Fibroblast of skin of scalp (primary cell): ENCODE data around the gene S100A16.
"Not testable (repeated sequence)": the region's sequence is repeated elsewhere in the genome, so short reads cannot be mapped to it uniquely, and the experiment has no call there.

Experiments
- DNase-seq: peaks from one replicate; pipeline ENCODE4 v3.0.0-alpha.2; 2013

S100A16 gene

DNA sequence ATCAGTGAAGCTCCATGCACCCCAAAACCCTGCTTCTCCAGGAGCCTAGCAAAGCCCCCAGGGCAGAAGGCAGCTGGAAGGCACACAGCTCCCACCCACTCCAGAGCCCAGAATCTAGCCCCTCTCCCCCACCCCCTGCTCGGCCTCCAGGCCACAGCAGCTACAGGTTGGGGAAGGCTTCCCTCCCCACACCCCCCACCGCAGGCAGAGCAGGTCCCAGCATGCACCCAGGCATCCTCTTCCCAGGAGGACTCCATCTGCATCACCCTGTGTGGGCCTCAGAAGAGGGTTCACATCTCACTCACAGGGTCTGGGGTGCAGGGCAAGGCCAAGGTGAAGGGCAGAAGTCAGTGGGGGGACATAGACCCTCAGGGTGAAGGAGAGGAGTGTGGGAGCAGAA lies 2.5 kb upstream of the S100A16 start:
- DNase-seq = no peak

DNA sequence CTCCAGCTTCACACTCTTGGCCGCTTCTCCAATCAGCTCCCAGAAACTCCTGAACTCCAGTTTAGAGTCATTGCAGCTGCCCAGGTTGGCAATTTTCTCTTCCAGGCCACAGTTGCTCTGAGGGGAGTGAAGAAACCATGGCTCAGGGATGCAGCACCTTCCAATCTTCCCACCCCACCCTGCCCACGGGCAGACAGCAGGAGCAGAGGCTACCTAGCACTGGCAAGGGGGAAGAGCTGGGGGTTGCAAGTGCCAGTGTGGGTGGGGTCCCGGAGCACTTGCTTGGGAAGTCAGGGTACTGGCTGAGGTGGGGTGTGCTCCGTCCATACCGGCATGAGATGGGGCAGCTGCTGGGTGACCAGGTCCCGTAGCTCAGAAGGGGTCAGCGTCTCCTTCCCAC lies 2.0 kb upstream of the S100A16 start:
- DNase-seq = no peak

DNA sequence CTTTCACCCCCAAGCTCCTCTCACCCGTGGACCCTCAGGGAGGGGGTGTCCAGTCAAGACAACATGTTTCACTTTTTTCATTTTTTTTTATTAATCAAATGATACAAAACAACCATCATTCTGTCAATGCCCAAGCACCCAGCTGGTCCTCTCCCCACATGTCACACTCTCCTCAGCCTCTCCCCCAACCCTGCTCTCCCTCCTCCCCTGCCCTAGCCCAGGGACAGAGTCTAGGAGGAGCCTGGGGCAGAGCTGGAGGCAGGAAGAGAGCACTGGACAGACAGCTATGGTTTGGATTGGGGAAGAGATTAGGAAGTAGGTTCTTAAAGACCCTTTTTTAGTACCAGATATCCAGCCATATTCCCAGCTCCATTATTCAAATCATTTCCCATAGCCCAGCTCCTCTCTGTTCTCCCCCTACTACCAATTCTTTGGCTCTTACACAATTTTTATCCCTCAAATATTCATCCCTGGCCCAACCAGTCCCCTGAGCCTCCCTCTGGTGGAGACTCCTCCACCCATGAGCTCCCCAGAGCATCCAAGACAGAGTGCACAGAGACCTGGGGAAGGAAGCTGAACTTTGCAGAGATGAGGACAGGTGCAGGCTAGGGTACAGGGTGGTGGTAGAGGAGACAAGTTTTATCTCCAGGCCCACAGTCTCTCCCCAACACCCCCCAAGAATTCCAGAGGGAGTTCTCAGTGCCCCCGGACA lies 1.4 kb upstream of the S100A16 start:
- DNase-seq = peak; percentile 25

DNA sequence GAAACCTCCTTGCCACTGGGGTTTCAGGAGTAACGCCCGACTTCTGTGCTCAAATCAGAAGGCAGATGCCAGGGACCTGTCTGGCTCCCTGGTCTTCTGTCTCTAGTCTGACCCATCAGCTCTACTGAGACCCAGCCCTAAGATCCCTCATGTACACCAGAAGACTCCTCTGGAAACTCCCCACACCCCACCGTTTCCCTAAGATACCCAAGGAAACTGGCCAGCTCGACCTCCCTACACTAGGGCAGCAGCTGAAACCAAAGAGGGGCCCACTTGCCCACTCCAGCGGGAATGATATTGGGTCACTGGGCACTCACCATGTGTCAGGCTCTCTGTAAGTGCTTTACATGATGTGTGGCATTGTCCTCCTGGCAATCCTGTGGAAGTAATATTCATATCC lies 469 bp upstream of the S100A16 start:
- DNase-seq = no peak

DNA sequence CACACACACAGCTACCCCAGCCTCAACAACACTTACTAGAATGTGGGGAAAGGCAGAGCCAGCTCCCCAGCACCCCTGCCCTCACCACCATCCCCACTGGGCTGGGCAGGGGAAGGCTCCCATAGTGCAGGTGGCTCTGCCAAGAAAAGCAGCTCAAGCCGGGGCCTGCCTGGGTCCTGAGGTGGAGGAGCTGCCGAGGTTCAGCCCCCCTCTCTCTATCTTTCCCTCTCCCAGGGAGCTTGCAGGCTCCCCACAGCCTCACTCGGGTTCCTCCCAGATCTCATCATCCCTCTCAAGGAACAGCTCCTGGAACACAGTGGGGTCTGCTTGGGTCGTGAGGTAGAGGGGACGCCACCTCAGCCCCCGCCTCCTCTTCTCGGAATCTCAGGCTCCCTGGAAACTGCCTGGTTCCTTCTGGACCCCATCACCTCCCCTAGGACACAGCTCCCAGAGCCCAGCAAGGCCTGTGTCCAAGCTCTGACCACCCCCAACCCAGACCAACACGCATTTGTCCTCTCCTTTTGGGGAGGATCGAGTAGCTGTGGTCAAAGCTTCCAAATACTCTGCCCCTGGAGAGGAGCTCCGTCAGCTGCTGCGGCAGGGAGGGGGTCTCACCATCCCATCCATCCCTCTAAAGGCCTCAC lies 704 bp downstream of the S100A16 start:
- no peak for DNase-seq

DNA sequence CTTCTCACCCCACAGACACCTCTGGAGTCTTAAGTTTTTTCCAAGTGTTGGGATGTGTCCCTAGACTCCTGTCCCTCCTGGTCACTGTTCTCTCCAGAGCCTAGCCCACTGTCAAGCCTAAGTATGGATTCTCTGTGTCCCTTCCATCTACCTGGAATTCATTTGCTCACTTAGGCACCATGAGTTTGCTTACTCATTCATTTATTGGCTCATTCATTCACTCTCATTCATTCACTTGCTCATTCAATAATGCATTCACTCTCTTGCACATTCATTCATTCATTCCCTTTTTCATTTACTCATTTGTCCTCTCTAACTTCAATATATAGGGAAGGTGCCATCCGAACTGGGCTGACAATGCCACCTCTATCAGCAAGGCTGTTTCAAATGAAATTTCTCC lies 1.6 kb downstream of the S100A16 start:
- DNase-seq = no peak

DNA sequence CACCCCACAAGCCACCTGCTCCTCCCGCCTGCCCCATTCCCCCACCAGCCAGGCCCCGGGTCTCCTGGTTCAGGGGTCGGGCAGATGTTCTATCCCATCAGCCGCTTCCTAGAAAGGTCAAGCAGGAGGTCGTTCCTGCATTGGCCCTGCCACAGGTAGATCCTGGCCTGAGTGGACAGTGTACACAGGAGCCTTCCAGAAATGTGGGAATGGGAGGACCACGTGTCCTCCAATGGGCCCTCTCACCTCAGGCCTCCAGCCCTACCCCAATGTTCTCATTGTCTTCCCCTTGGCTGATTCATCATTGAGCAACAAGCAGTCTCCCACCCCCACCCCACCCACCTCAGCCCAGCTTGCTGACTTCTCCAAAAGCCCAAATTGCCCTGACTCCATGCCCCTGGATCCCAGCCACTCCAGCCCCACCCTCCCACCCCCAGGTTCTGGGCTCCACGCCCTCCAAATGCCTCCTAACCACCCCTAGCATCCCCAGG lies 2.1 kb downstream of the S100A16 start:
- peak; percentile 20 for DNase-seq

DNA sequence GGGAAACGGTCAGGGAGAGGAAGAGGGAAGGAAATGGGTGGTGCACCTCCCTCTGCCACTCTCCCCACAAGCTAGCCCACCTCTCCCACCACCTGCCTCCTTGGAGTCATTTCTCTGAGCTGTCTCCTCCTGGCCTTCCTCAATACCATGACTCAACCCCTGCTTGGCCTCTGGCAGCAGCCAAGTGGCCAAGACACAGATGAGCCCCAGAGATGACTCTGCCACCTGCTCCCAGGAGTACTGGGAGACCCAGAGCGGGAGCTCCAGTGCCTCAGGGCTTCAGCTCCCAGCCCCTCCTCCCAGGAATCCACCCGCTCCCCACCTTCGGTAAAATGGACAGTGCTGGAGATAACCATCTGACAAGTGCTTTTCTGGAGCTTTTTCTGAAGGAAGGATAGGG lies 2.6 kb downstream of the S100A16 start:
- DNase-seq = no peak

DNA sequence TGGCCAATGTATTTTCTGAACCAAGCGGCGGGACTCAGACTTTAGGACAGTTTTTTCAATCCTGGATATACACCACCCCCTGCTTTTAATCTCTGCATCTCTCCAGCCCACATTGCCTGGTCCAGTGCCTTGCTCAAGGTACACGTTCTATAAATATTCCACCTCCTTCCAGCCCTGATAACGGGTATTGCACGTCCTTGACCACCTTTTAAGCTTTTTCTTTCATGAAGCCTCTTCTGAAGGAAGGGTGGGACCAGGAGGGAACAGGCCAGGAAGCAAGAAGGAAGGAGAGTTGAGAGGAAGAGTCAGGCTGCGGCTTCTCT lies 3.4 kb downstream of the S100A16 start:
- DNase-seq = no peak

DNA sequence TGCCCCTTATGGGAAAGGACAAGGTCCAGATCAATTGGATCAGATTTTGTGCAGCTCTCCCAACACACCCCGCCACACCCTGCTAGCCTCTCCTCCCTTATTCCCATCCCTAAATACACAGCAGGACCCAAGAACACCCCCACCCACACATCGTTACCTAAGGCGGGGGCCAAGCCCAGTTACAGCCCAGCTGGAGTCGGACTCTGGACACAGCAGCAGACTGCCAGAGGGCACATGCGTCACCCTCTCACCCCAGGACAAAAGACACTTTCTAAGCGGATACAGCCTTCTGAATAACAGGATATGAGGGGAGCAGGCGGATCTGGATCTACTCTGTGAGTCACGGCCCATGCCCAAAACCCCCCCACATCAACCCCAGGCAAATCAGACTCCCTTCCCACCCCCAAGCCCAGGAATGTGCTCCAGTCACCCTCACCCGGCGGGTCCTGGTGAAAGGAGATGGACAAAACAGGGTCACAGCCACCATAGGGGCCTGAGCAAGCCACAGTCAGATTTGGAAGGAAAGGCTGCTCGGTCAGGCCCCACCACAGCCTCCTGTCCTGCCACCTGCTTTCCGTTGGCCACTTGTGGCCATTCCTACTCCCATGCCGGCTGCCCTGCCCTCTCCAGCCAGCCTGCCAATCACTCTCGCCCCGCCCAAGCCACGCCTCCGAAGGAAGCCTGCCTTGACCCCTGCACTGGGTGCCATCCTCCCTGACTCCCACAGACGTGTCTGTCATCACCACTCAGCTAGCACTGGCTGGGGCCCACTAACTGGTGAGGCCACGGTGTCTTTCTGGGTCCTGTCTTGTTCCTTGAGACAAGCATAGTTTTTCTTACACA lies 4.0 kb downstream of the S100A16 start:
- peak; percentile 90 for DNase-seq

DNA sequence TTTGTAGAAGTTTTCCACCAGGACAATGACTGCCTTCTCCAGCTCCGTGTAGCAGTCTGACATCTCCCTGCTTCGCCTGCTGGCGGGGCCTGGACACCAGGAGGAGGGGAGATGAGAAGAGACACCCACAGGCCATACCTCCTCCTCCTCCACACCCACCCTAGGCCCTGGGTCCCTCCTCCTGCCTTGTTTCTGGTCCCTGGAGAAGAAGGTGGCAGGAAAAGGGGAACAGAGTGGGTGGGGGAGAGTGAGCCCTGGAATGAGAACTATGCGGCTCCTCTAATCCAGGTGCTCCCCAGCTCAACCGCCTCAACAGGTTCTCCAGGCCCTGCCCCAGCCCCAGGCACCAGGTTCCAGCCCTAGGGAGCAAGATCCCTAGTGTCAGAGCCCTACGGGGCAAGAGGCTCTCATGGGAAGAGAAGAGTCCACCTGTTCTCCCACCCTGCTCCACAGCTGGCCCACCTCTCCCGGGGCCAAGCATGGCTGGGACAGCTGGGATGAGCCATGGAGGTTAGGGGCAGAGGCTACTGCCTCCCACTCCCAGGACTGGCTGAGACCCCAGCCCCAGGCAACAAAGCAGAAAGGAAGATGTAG lies 4.8 kb downstream of the S100A16 start:
- DNase-seq = no peak

DNA sequence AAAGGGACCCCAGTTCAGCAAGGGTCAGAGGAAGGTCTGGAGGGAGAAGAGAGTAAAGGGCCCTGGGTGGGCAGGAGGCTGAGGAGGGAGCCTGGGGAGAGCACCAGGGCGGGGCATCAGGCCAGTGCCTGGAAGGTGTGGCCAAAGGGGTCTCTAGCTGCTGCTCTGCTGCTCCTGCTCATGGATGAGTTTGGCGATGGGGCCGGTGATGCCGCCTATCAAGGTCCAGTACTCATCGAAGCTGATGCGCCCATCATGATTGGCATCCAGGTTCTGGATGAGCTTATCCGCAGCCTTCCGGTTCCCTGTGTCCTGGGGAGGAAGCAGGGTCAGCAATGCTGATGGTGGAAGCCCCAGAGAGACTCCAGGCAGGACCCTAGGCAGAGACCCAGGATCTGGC lies 5.6 kb downstream of the S100A16 start:
- no peak for DNase-seq

DNA sequence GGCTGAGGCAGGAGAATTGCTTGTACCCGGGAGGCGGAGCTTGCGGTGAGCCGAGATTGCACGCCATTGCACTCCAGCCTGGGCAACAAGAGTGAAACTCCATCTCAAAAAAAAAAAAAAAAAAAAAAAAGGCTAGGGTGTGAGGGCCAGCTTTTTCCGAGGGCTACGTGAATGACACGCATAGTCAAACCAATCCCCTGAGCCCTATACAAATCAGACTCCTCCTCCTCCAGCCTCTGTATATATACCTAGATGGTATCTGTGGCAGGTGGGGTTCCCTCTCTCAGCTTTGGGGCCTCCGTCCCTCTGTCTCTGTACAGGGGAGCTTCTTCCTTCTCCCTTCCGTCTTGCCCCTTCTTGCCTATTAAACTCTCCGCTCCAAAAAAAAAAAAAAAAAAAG lies 6.7 kb downstream of the S100A16 start:
- DNase-seq = no peak

DNA sequence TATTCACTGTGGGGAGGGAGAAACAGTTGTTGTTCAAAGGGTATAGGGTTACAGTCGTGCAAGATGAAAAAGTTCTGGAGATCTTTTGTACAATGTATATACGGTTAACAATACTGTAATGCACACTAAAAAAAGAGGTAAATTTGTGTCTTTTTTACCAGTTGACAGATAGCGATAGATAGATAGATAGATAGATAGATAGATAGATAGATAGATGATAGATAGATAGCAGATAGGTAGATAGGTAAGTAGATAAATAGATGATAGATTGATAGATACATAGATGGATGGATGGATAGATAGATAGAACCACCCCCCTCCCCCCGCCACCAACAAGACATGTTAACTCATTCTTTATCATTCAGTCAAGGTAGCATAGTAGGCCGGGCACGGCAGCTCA lies 10.2 kb downstream of the S100A16 start:
- DNase-seq = no peak

DNA sequence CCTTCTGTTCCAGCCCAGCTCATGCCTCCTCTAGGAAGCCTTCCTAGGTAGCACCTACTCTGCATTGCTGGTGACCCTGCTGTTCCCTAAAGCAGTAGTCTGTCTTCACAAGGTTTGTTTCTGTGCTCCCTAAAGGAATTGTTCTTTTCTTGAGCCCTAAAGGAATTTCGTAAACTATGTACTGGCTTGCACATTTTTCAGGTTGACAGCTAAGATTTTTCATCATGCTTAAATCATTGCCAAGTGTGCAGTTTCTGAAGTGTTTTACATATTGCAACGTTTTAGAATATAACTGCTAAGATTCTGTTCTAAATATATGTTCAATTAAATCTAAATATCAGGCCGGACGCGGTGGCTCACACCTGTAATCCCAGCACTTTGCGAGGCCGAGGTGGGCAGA lies 13.1 kb downstream of the S100A16 start:
- DNase-seq = no peak

DNA sequence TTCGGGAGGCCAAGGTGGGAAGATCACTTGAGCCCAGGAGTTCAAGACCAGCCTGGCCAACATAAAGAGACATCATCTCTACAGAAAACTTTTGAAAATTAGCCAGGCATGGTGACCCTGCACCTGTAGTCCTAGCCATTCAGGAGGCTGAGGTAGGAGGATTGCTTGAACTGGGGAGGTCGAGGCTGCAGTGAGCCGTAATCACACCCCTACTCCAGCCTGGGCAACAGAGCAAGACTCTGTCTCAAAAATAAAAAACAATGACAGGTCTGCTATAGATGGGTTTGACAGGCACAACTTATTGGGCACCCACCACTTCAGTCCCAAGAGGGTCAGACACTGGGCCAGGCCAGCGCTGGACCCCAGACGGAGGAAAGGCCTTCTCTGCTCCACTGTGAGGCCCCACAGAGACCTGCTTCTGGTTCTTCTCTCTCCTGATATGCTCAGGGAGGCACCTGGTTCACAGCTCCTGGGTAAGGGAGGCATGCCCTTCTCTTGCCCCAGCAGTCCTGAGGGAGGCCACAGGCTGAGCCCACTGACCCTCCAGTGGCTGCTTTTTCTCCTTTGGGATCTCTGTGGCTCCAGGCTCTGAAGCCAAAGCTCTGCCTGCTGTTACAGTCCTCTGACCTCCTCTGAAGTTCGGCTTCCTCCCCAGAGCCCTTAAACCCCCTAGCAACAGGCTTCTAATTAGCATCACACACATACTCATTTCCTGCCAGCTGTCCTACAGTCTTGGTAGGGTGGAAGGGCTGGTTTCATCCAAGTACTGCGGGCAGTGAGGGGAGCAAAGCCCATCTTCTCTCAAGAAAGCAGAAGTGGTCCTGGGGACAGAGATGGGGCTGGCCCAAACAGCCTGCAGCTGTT lies 14.4 kb downstream of the S100A16 start:
- peak; percentile 61 for DNase-seq

DNA sequence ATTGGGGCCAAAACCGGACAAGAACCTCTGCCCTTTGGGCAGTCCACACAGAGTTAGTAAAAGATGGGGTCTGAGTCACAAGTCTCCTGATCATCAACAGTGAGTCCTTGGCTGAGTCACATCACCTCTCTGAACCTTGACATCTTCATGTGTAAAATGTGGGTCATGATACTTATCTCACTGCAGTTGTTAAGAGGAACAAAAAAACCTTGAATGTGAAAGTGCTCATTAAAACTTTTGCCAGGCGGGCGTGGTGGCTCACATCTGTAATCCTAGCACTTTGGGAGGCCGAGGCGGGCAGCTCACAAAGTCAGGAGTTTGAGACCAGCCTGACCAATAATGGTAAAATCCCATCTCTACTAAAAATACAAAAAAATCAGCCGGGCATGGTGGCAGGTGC lies 15.7 kb downstream of the S100A16 start:
- no peak for DNase-seq

DNA sequence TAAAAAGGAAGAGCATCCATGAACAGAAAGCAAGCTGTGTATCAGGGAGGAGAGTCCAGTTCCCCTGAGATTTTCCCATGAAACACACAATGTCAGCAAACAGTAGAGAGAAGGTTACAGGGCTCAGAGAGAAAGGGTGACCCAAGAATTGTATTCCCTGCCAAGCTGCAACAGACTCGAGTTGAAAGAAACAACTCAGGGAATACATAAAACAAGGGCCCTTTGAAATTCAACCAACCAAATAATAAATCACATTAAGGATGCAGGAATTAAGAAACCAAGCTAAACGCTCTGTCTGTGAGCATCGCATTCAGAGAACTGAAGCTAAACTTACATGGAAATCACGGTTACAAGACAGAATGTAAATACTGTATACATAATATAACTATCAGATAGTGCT lies 20.2 kb downstream of the S100A16 start:
- DNase-seq = no peak

DNA sequence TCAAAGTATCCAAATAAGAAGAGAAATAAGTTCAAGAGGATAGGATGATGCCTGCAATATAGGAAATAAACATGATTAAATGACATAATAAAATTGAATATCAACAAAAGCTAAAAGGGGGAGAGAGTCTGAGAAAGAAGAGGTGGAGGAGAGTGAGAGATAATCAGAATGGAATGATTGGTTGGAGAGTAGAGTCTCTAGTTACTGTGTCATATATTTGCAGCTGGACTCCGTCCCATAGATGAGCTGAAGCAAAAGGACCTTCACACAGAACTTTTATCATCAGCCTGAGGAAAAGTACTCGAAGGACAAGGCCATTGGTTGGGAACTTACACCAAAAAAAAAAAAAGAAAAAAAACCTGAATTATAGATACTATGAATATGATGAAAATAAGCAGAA lies 24.5 kb downstream of the S100A16 start:
- no peak for DNase-seq

DNA sequence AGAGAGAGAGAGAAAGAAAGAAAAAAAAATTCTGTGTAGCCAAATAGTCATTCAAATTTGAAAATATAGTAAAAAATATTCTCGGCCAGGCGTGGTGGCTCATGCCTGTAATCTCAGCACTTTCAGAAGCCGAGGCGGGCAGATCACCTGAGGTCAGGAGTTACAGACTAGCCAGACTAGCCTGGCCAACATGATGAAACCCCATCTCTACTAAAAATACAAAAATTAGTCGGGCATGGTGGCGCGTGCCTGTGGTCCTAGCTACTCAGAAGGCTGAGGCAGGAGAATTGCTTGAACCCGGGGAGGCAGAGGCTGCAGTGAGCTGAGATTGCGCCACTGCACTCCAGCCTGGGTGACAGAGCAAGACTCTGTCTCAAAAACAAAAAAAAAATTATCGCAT lies 24.9 kb downstream of the S100A16 start:
- DNase-seq = not testable (repeated sequence)

DNA sequence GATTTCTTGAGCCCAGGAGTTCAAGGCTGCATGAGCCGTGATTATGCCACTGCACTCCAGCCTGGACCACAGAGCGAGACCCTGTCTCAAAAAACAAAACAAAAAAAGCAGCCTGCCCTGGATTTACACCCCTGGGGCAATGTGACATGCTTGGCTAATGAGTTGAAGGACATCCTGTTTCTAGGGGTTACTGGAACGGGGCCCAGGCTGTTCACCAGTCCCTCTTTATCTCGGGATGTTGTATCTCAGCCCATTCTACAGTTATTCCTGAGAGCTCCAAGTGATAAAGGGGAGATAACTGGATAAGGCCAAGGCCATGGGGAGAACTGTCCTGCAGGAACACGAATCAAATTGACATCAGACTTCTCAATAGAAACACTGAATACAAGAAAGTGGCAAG lies 25.6 kb downstream of the S100A16 start:
- no peak for DNase-seq

DNA sequence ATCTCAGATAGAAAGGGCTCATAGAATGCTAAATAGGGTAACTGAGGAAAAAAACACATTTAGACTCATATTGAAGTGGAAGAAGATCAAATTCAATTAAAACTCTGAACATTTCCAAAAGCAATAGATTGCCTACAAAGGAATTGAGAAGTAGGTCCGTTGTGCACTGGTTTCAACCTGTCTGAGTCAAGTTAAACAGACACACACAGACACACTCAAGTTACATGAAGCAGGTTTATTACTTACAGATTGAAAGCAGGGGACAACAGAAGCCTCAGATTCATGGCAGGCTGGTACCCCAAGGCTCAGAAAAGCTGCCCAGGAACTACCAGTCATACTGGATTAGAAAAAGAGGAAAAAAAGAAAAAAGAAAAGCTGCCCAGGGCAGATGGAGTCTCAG lies 26.6 kb downstream of the S100A16 start:
- no peak for DNase-seq
